BE2C (cell line): ENCODE results near the gene COL25A1.

Source experiments
- DNase-seq: peaks from one replicate; pipeline ENCODE4 v3.0.0-alpha.2; 2020
- H3K27me3 ChIP-seq: fragments of 250-450 bp; sonication (Bioruptor Pico); 2 replicates; pipeline ENCODE4 v1.5.1; 2020; ENCODE audit warnings: mild to moderate bottlenecking
- H3K36me3 ChIP-seq: fragments of 250-450 bp; sonication (Bioruptor Pico); 2 replicates; pipeline ENCODE4 v1.5.1; 2020; ENCODE audit warnings: mild to moderate bottlenecking
- H3K4me1 ChIP-seq: fragments of 250-450 bp; sonication (Bioruptor Pico); 2 replicates; pipeline ENCODE4 v1.5.1; 2020
- H3K4me3 ChIP-seq: 2 replicates; pipeline ENCODE4 v1.5.1; 2011; ENCODE audit warnings: low read depth, low read length
- H3K9me3 ChIP-seq: fragments of 250-450 bp; sonication (Bioruptor Pico); 2 replicates; pipeline ENCODE4 v1.5.1; 2020
- TF ChIP-seq, protein P1 (sequence below): IDR thresholded peaks from 2 replicates; pipeline ENCODE4 v1.5.1; 2012; ENCODE audit warnings: mild to moderate bottlenecking, low read depth, low read length

Gene COL25A1

DNA sequence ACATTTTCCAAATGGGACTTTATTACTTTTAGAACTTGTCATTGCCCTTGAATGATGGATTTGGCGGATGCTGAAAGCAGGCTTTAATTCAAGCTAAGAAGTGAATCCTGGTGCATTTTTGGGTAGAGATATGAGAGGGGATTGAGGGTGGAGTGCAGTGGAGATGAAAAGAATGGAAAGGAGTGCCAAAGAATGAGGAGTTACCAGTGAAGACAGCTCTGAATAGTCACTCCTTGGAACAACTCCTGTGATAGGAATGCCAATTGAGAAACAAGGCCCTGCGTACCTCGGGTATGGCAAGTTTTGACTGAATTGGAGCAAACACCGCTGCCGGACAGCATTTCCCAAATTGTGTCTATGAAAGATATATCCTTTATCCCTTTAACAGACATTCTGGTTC, 503.2 kb downstream of the COL25A1 start:
- Histone ChIP-seq H3K9me3 (no peaks in the 10 kb centered on the region), H3K27me3 (peaks cover 4% of the 10 kb centered on the region; the same call in 1 of the 2 replicates), H3K4me1 (no peaks in the 10 kb centered on the region), H3K4me3 (no peak overlapping the region), H3K36me3 (no peaks in the 10 kb centered on the region)
- no peak for DNase-seq
- TF ChIP-seq, protein P1, sequence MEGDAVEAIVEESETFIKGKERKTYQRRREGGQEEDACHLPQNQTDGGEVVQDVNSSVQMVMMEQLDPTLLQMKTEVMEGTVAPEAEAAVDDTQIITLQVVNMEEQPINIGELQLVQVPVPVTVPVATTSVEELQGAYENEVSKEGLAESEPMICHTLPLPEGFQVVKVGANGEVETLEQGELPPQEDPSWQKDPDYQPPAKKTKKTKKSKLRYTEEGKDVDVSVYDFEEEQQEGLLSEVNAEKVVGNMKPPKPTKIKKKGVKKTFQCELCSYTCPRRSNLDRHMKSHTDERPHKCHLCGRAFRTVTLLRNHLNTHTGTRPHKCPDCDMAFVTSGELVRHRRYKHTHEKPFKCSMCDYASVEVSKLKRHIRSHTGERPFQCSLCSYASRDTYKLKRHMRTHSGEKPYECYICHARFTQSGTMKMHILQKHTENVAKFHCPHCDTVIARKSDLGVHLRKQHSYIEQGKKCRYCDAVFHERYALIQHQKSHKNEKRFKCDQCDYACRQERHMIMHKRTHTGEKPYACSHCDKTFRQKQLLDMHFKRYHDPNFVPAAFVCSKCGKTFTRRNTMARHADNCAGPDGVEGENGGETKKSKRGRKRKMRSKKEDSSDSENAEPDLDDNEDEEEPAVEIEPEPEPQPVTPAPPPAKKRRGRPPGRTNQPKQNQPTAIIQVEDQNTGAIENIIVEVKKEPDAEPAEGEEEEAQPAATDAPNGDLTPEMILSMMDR, result no peak

DNA sequence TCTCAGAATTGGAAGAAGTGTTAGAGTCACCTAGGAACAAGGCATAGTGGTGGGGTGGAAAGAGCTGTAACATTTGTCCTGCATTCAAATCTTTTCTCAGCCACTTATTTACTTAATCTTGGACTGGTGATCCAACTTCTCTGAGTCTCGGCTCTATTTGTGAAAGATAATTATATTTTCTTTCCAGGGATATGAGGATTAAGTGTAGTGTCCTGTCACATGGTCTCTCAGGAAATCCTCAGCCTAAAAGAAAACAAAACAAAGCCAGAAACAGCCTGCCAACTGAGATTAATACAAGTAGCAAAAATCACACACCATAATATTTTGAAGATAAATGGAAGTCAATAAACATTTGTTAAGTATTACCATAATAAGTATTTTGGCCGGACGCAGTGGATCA, 506.3 kb downstream of the COL25A1 start:
- Histone ChIP-seq H3K4me1 (no peaks in the 10 kb centered on the region), H3K9me3 (no peaks in the 10 kb centered on the region), H3K36me3 (no peaks in the 10 kb centered on the region), H3K27me3 (no peaks in the 10 kb centered on the region), H3K4me3 (no peak overlapping the region)
- TF ChIP-seq, protein P1, result no peak
- DNase-seq, result no peak

DNA sequence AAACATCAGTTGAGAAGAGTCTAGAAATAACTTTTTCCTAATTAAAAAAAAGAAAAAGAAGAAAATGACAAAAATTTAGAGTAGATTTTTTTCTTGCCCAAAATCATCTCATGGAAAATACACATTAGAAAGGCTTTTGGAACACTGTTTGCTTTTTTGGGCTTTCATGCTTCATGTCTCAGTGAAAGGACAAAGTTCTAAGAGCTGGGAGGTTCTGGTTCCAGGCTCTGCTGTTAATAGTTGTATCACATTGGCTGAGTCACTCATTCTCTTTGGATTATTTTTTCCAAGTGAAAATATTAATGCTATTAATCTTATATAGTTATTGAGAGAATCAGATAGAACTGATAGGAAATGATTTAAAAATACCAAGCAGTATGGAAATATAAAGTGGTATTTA, 506.7 kb downstream of the COL25A1 start:
- H3K9me3 ChIP-seq, result no peaks in the 10 kb centered on the region
- H3K27me3 ChIP-seq, result no peaks in the 10 kb centered on the region
- no peak for DNase-seq
- no peak overlapping the region for H3K4me3 ChIP-seq
- no peaks in the 10 kb centered on the region for H3K36me3 ChIP-seq
- H3K4me1 ChIP-seq, result no peaks in the 10 kb centered on the region
- TF ChIP-seq, protein P1, result no peak

DNA sequence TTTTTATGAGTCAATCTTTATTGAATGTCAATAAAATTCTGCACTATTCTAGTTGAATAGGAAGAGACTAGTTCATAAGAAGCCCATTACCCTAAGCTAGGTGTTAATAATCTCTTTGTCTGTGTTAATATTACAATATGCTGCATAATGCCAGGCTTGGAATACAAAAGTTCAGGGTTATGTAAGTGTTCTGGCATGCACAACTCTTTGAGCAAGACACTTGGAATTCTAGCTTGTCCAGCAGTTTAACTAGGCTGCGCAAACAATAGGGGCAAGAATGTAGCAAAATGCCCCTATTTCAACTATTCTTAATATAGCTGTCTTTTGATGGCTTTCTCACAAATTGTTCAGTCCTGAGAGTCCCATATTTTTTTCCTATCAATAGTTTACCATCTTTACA, 508.3 kb downstream of the COL25A1 start:
- no peak for DNase-seq
- TF ChIP-seq, protein P1, result no peak
- no peaks in the 10 kb centered on the region for H3K9me3 ChIP-seq
- H3K36me3 ChIP-seq, result no peaks in the 10 kb centered on the region
- no peaks in the 10 kb centered on the region for H3K4me1 ChIP-seq
- no peaks in the 10 kb centered on the region for H3K27me3 ChIP-seq
- H3K4me3 ChIP-seq, result no peak overlapping the region

DNA sequence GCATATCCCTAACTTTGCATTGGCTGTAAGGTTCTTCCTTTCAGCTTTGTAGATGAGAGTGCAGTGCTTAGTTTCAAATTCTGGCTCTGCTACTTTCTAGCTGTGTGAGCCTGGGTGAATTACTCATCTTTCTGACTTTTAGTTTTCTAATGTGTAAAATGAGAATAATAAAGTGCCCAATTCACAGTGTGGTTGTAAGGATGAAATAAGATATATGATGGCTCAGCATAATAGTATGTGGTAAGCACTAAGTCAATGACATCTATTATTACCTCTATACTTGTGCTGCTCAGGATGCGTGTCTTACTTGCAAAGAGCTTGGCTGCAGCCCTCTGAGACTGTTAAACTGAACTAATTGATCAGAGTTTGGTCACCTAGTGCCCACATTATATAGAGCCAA, 509.0 kb downstream of the COL25A1 start:
- H3K9me3 ChIP-seq, result no peaks in the 10 kb centered on the region
- no peaks in the 10 kb centered on the region for H3K4me1 ChIP-seq
- TF ChIP-seq, protein P1, result no peak
- no peak overlapping the region for H3K4me3 ChIP-seq
- H3K27me3 ChIP-seq, result no peaks in the 10 kb centered on the region
- no peaks in the 10 kb centered on the region for H3K36me3 ChIP-seq
- no peak for DNase-seq

DNA sequence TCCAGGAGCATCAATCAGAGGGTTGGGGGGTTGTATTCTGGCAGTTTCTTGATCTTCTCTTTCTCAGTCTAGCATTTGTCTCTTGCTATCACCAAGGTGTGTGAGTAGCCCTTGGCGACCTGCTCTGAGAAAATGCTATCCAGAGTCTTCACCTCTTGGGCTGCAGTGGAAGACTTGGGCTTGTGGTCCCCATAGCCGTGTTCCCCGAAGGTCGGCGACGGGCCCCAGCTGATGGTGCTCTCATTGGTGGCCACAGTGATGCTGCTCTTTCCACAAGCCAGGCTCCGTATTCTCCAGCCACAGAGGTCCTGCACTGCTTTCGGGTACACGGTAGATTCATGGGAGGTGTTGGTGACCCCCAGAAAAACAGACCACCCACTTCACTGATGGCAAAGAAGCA, 513.7 kb downstream of the COL25A1 start:
- Histone ChIP-seq H3K4me3 (no peak overlapping the region), H3K9me3 (no peaks in the 10 kb centered on the region), H3K27me3 (no peaks in the 10 kb centered on the region), H3K4me1 (no peaks in the 10 kb centered on the region), H3K36me3 (no peaks in the 10 kb centered on the region)
- no peak for DNase-seq
- TF ChIP-seq, protein P1, result no peak
